Colonic mucosa (tissue), 4 donors: ENCODE measurements around the gene IQSEC1. TPM values are rescaled to one million over a fixed set of nuclear protein-coding genes. Genes with fewer than 3 reads are reported as not detected.

Experiments used
- DNase-seq: peaks from one replicate; pipeline ENCODE4 v3.0.0-alpha.2; 2020
- H3K27ac ChIP-seq: fragments of 200-600 bp; one replicate; pipeline ENCODE4 v1.8.0; 2021
- H3K27me3 ChIP-seq: fragments of 200-600 bp; one replicate; pipeline ENCODE4 v1.8.0; 2021
- H3K36me3 ChIP-seq: fragments of 200-600 bp; one replicate; pipeline ENCODE4 v1.8.0; 2021
- H3K4me1 ChIP-seq: fragments of 200-600 bp; one replicate; pipeline ENCODE4 v1.8.0; 2021; ENCODE audit warnings: mild to moderate bottlenecking
- H3K4me3 ChIP-seq: fragments of 200-600 bp; one replicate; pipeline ENCODE4 v1.8.0; 2021
- H3K9ac ChIP-seq, 2 donors: one replicate each; pipeline ENCODE4 v1.7.0; 2013; ENCODE audit warnings: control low read depth in 2 of 2, low read depth in 2 of 2, low read length in 2 of 2
- H3K9me3 ChIP-seq: fragments of 200-600 bp; one replicate; pipeline ENCODE4 v1.8.0; 2021
- CTCF ChIP-seq: fragments of 200-600 bp; IDR thresholded peaks from one replicate; pipeline ENCODE4 v1.8.0; 2022; ENCODE audit warnings: antibody characterized with exemption, mild to moderate bottlenecking
- intact Hi-C: fragments of 100-400 bp; cut with DNase I; formaldehyde crosslinking; loops from one replicate; pipeline ENCODE4 v1.14.1; 2022
- total RNA-seq, 2 donors: library from RNA; stranded (reverse); fragmentation: NEBNext Ultra II Directional in 1 of 2; extraction: Animal tissue kit (Norgen Biotek cat#: 25700) in 1 of 2; gene quantifications; one replicate each; pipeline ENCODE4 v1.2.1, GENCODE V29; 2021
- donor health status: healthy.
- donor health status: DM: no; HTN: no; CAD: no.
- donor health status: DM: no; HTN: no; CAD: no.

The IQSEC1 gene
- total RNA-seq, 2 donors from 2014 or later, result 14.8 to 19.2 TPM

DNA sequence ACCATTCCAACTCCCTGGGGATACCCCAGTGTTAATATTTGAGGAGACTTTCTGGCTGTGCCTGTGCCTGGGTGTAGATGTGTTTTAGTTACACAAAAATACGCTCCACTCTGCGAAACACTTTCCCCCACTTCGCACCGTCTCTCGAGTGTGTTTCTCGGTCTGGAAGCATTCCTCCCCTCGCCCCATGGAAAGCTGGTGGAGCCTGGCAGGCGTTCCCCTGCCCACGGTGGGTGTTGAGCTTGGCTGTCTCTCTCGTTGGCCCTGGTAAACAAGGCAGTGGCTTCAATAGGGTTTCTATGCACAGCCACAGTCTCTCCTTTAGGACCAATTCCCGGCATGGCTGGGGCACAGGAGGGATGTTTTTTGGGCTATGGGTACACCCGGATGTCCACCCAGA lies 19.3 kb downstream of the IQSEC1 start:
- Histone ChIP-seq H3K27me3 (no peaks in the 10 kb centered on the region), H3K4me3 (no peak overlapping the region), H3K27ac (no peak overlapping the region), H3K4me1 (no peaks in the 10 kb centered on the region), H3K36me3 (no peaks in the 10 kb centered on the region), H3K9me3 (no peaks in the 10 kb centered on the region), H3K9ac (no peak overlapping the region)
- no peak for DNase-seq
- intact Hi-C loops, result no loop called here
- TF ChIP-seq CTCF, result no peak

- Histone ChIP-seq H3K9ac (no peak overlapping the region), H3K9me3 (no peaks in the 10 kb centered on the region), H3K27ac (no peak overlapping the region), H3K36me3 (no peaks in the 10 kb centered on the region), H3K4me3 (no peak overlapping the region), H3K27me3 (no peaks in the 10 kb centered on the region), H3K4me1 (no peaks in the 10 kb centered on the region)
- TF ChIP-seq CTCF, result no peak
- intact Hi-C loops, result no loop called here
- no peak for DNase-seq
These were observed 19.8 kb downstream of the IQSEC1 start for GRCh38 chr3:13053420-13053819.

- no peaks in the 10 kb centered on the region for H3K27me3 ChIP-seq
- H3K36me3 ChIP-seq, result no peaks in the 10 kb centered on the region
- no peaks in the 10 kb centered on the region for H3K9me3 ChIP-seq
- no peak overlapping the region for H3K27ac ChIP-seq
- TF ChIP-seq CTCF, result no peak
- no peak for DNase-seq
- H3K9ac ChIP-seq, result no peak overlapping the region
- H3K4me1 ChIP-seq, result no peaks in the 10 kb centered on the region
- intact Hi-C loops, result no loop called here
- no peak overlapping the region for H3K4me3 ChIP-seq
These were observed 20.9 kb downstream of the IQSEC1 start for GRCh38 chr3:13052191-13052820.

DNA sequence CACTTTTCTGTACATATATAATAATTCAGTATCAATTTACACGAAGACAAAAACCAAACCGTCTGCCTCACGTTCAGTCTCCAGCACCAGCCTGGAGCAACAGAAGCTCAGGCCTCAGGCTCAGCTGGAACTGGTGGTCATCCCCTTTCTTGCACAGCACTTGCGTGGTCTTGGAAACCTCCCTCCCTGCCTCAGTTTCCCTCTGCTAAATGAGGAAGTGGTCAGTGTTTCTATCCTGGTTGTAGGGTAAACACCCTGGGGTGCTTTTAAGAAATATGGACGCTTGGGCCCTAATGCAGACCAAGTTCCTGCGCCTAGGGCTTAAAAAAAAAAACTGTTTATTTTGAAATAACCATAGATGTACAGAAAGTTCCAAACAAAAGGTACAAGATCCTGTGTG lies 21.6 kb downstream of the IQSEC1 start:
- intact Hi-C loops, result no loop called here
- no peak for DNase-seq
- no peaks in the 10 kb centered on the region for H3K9me3 ChIP-seq
- no peak overlapping the region for H3K4me3 ChIP-seq
- H3K27ac ChIP-seq, result no peak overlapping the region
- no peak for TF ChIP-seq CTCF
- H3K4me1 ChIP-seq, result no peaks in the 10 kb centered on the region
- no peak overlapping the region for H3K9ac ChIP-seq
- no peaks in the 10 kb centered on the region for H3K27me3 ChIP-seq
- no peaks in the 10 kb centered on the region for H3K36me3 ChIP-seq

- no peak for DNase-seq
- Histone ChIP-seq H3K27ac (no peak overlapping the region), H3K36me3 (no peaks in the 10 kb centered on the region), H3K9ac (no peak overlapping the region), H3K4me3 (no peak overlapping the region), H3K27me3 (no peaks in the 10 kb centered on the region), H3K4me1 (no peaks in the 10 kb centered on the region), H3K9me3 (no peaks in the 10 kb centered on the region)
- intact Hi-C loops, result no loop called here
- no peak for TF ChIP-seq CTCF
These were observed 22.2 kb downstream of the IQSEC1 start for GRCh38 chr3:13051066-13051465.
